NCI-H128 (cell line): Measurements from ENCODE around the gene SQSTM1.
"Not testable (repeated sequence)": the region's sequence is repeated elsewhere in the genome, so short reads cannot be mapped to it uniquely, and the experiment has no call there.

Experiments
- DNase-seq: peaks from one replicate; lab custom pipeline; 2025; ENCODE audit not compliant: unreplicated experiment; lab: John Stamatoyannopoulos, UW

SQSTM1 gene

GRCh38 chr5:179823937-179824744, 3.4 kb downstream of the SQSTM1 start:
- no peak for DNase-seq

- DNase-seq, result no peak
Measured at GRCh38 chr5:179824745-179825112, 4.0 kb downstream of the SQSTM1 start.

- no peak for DNase-seq
Measured at GRCh38 chr5:179825655-179826182, 5.0 kb downstream of the SQSTM1 start.

GRCh38 chr5:179827680-179828079, 7.0 kb downstream of the SQSTM1 start:
- DNase-seq, result no peak

GRCh38 chr5:179828756-179829421, 8.2 kb downstream of the SQSTM1 start:
- DNase-seq, result no peak

- no peak for DNase-seq
Measured at GRCh38 chr5:179829732-179830435, 9.2 kb downstream of the SQSTM1 start.

GRCh38 chr5:179830818-179831468, 10.2 kb downstream of the SQSTM1 start:
- no peak for DNase-seq

GRCh38 chr5:179832039-179832745, 11.5 kb downstream of the SQSTM1 start:
- DNase-seq, result no peak

GRCh38 chr5:179833056-179833708, 12.5 kb downstream of the SQSTM1 start:
- no peak for DNase-seq

- no peak for DNase-seq
Measured at GRCh38 chr5:179833709-179834070, 13.0 kb downstream of the SQSTM1 start.

GRCh38 chr5:179834120-179834519, 13.4 kb downstream of the SQSTM1 start:
- DNase-seq, result no peak

GRCh38 chr5:179834871-179835270, 14.2 kb downstream of the SQSTM1 start:
- DNase-seq, result not testable (repeated sequence)

GRCh38 chr5:179836225-179837019, 15.7 kb downstream of the SQSTM1 start:
- no peak for DNase-seq

- no peak for DNase-seq
Measured at GRCh38 chr5:179837076-179838011, 16.6 kb downstream of the SQSTM1 start.

- no peak for DNase-seq
Measured at GRCh38 chr5:179839328-179840256, 18.9 kb downstream of the SQSTM1 start.

- no peak for DNase-seq
Measured at GRCh38 chr5:179840321-179840720, 19.6 kb downstream of the SQSTM1 start.

- no peak for DNase-seq
Measured at GRCh38 chr5:179840766-179841165, 20.1 kb downstream of the SQSTM1 start.
